Gastrocnemius medialis (tissue), 4 donors: Measurements from ENCODE around the gene KCNQ4. TPM values are rescaled to one million over a fixed set of nuclear protein-coding genes. Genes with fewer than 3 reads are reported as not detected.

Source experiments
- ATAC-seq, 2 donors: fragments of 150-250 bp; one replicate each; pipeline ENCODE4 v1.9.1; 2016
- DNase-seq, 2 donors: peaks; one replicate each; pipeline ENCODE4 v3.0.0-alpha.2; 2019
- H3K27ac ChIP-seq, 4 donors: fragments of 200-600 bp; sonication (generic); 1 replicate in 1 of 4; 2 replicates in 3 of 4; pipeline ENCODE4 v1.5.1; 2016 to 2018; ENCODE audit warnings: mild to moderate bottlenecking in 2 of 4, moderate library complexity in 1 of 4
- H3K27me3 ChIP-seq, 3 donors: fragments of 200-600 bp; sonication (generic) in 2 of 3; 1 replicate in 1 of 3; 2 replicates in 2 of 3; pipeline versions ENCODE4 v1.5.1 to v1.6.0; 2016 to 2019; ENCODE audit warnings: mild to moderate bottlenecking in 1 of 3, moderate library complexity in 1 of 3
- H3K36me3 ChIP-seq, 2 donors: fragments of 200-600 bp; sonication (generic) in 1 of 2; one replicate each; pipeline ENCODE4 v1.5.1; 2017 to 2018
- H3K4me1 ChIP-seq, 2 donors: fragments of 200-600 bp; sonication (generic) in 1 of 2; one replicate each; pipeline ENCODE4 v1.5.1; 2016 to 2017; ENCODE audit warnings: mild to moderate bottlenecking in 2 of 2
- H3K4me3 ChIP-seq, 4 donors: fragments of 200-600 bp; sonication (generic) in 3 of 4; 1 replicate in 1 of 4; 2 replicates in 3 of 4; pipeline ENCODE4 v1.5.1; 2016 to 2019; ENCODE audit warnings: mild to moderate bottlenecking in 2 of 4
- H3K9me3 ChIP-seq, 3 donors: fragments of 200-600 bp; sonication (generic) in 2 of 3; 1 replicate in 1 of 3; 2 replicates in 2 of 3; pipeline ENCODE4 v1.5.1; 2016 to 2019
- POLR2A ChIP-seq, 2 donors: fragments of 450-650 bp; IDR thresholded peaks; one replicate each; pipeline ENCODE4 v1.6.1; 2017; ENCODE audit warnings: antibody characterized with exemption in 2 of 2, mild to moderate bottlenecking in 2 of 2, moderate library complexity in 2 of 2
- in situ Hi-C, 4 donors: fragments of 200-750 bp; cut with MboI; loops; one replicate each; pipeline versions ENCODE4 v1.15.0 to v1.8.0; 2017; ENCODE audit warnings: low sequenced_read_pairs in 4 of 4
- intact Hi-C: fragments of 100-400 bp; cut with DNase I; formaldehyde crosslinking; loops from one replicate; pipeline ENCODE4 v1.15.1; 2023; ENCODE audit warnings: low total_unique reads
- total RNA-seq, 4 donors: library from RNA; depleted of rRNA; stranded (reverse); fragments of >200 nt; gene quantifications; one replicate each; pipeline versions ENCODE4 v1.1.0 to v1.2.3, GENCODE V29; 2016
- TF ChIP-seq, protein P1 (sequence below), 5 experiments: fragments of 450-650 bp in 3 of 5; fragments of 200-600 bp in 2 of 5; sonication (generic) in 2 of 5; IDR thresholded peaks in 4 of 5; conservative IDR thresholded peaks in 1 of 5; 1 replicate in 4 of 5; 2 replicates in 1 of 5; pipeline ENCODE4 v1.5.1; 2016 to 2019; ENCODE audit warnings: antibody characterized with exemption in 5 of 5, mild to moderate bottlenecking in 3 of 5, moderate library complexity in 3 of 5

Gene KCNQ4
- total RNA-seq, 4 donors from 2014 or later = 2.9 to 8.2 (median 3.5) TPM

- no peak for ATAC-seq
- no peaks in the 10 kb centered on the region for H3K27me3 ChIP-seq
- no peak overlapping the region for H3K4me3 ChIP-seq
- peaks cover 0 to 17% of the 10 kb centered on the region in 2 donors for H3K4me1 ChIP-seq
- no peak overlapping the region for H3K27ac ChIP-seq
- TF ChIP-seq POLR2A (IDR thresholded peaks at IDR 0.05) = no peak
- TF ChIP-seq, protein P1, sequence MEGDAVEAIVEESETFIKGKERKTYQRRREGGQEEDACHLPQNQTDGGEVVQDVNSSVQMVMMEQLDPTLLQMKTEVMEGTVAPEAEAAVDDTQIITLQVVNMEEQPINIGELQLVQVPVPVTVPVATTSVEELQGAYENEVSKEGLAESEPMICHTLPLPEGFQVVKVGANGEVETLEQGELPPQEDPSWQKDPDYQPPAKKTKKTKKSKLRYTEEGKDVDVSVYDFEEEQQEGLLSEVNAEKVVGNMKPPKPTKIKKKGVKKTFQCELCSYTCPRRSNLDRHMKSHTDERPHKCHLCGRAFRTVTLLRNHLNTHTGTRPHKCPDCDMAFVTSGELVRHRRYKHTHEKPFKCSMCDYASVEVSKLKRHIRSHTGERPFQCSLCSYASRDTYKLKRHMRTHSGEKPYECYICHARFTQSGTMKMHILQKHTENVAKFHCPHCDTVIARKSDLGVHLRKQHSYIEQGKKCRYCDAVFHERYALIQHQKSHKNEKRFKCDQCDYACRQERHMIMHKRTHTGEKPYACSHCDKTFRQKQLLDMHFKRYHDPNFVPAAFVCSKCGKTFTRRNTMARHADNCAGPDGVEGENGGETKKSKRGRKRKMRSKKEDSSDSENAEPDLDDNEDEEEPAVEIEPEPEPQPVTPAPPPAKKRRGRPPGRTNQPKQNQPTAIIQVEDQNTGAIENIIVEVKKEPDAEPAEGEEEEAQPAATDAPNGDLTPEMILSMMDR (IDR thresholded peaks at IDR 0.05 in 4 of 5, conservative IDR thresholded peaks at IDR 0.05 in 1 of 5) = no peak
- no peak for DNase-seq
- H3K36me3 ChIP-seq = no peaks in the 10 kb centered on the region
- no peaks in the 10 kb centered on the region for H3K9me3 ChIP-seq
- in situ Hi-C loops = loop anchor here (10.0 kb wide), 3 partner anchors 67 to 177 kb away; no protein-coding TSS in a partner anchor
- intact Hi-C loops = no loop called here
Measured at GRCh38 chr1:40777224-40777970, 6.2 kb upstream of the KCNQ4 start.

GRCh38 chr1:40780678-40781607 lies 2.6 kb upstream of the KCNQ4 start:
- H3K27me3 ChIP-seq = no peaks in the 10 kb centered on the region
- in situ Hi-C loops = no loop called here
- no peak for DNase-seq
- no peaks in the 10 kb centered on the region for H3K36me3 ChIP-seq
- no peak overlapping the region for H3K27ac ChIP-seq
- H3K4me1 ChIP-seq = peaks cover 0 to 24% of the 10 kb centered on the region in 2 donors
- ATAC-seq = no peak
- TF ChIP-seq, protein P1 (IDR thresholded peaks at IDR 0.05 in 4 of 5, conservative IDR thresholded peaks at IDR 0.05 in 1 of 5) = no peak
- TF ChIP-seq POLR2A (IDR thresholded peaks at IDR 0.05) = no peak
- H3K9me3 ChIP-seq = no peaks in the 10 kb centered on the region
- H3K4me3 ChIP-seq = no peak overlapping the region
- intact Hi-C loops = loop anchor here (5.0 kb wide), 2 partner anchors 81 to 89 kb away; partner anchors contain the start of genes CITED4 and NFYC

GRCh38 chr1:40781608-40781971 lies 2.0 kb upstream of the KCNQ4 start:
- Histone ChIP-seq H3K4me3 (no peak overlapping the region), H3K4me1 (peaks cover 0 to 24% of the 10 kb centered on the region in 2 donors), H3K27ac (no peak overlapping the region), H3K36me3 (no peaks in the 10 kb centered on the region), H3K9me3 (no peaks in the 10 kb centered on the region), H3K27me3 (no peaks in the 10 kb centered on the region)
- in situ Hi-C loops (no loop called here), intact Hi-C loops (loop anchor here (5.0 kb wide), 2 partner anchors 81 to 89 kb away; partner anchors contain the start of genes CITED4 and NFYC)
- no peak for TF ChIP-seq POLR2A (IDR thresholded peaks at IDR 0.05)
- TF ChIP-seq, protein P1 (IDR thresholded peaks at IDR 0.05 in 4 of 5, conservative IDR thresholded peaks at IDR 0.05 in 1 of 5) = no peak
- no peak for ATAC-seq
- no peak for DNase-seq

- peaks cover 0 to 24% of the 10 kb centered on the region in 2 donors for H3K4me1 ChIP-seq
Measured at GRCh38 chr1:40782371-40782956, 1.1 kb upstream of the KCNQ4 start.

More at GRCh38 chr1:40782371-40782956, 1.1 kb upstream of the KCNQ4 start:
- Histone ChIP-seq H3K4me3 (peak overlapping the region in 2 of 4 donors; percentile 20 to 22), H3K27me3 (no peaks in the 10 kb centered on the region), H3K9me3 (no peaks in the 10 kb centered on the region), H3K27ac (peak overlapping the region; percentile 18 to 72 (median 46)), H3K36me3 (no peaks in the 10 kb centered on the region)
- no peak for ATAC-seq
- no peak for TF ChIP-seq POLR2A (IDR thresholded peaks at IDR 0.05)
- TF ChIP-seq, protein P1 (IDR thresholded peaks at IDR 0.05 in 4 of 5, conservative IDR thresholded peaks at IDR 0.05 in 1 of 5) = no peak
- intact Hi-C loops (loop anchor here (5.0 kb wide), 2 partner anchors 80 to 90 kb away; partner anchors contain the start of genes CITED4 and NFYC), in situ Hi-C loops (no loop called here)
- no peak for DNase-seq
